T-cell (primary cell): ENCODE results near the gene DDX11. TPM values are rescaled to one million over a fixed set of nuclear protein-coding genes. Genes with fewer than 3 reads are reported as not detected.
"Not testable (repeated sequence)": the region's sequence is repeated elsewhere in the genome, so short reads cannot be mapped to it uniquely, and the experiment has no call there.

ENCODE experiments used
- ATAC-seq, 4 experiments: fragments of 200-7000 bp in 3 of 4; fragments of 150-1000 bp in 1 of 4; cut with Tn5 transposase; replicated peaks in 1 of 4; 1 replicate in 3 of 4; 2 replicates in 1 of 4; pipeline ENCODE4 v1.10.0; 2021; ENCODE audit warnings: moderate library complexity in 3 of 4, mild to moderate bottlenecking in 2 of 4, moderate number of reproducible peaks in 1 of 4
- CTCF ChIA-PET, 2 donors: fragments of 300-600 bp; sonication (Branson Sonifier 250); formaldehyde crosslinking; loops; one replicate each; lab custom pipeline; 2022; ENCODE audit warnings: antibody characterized with exemption in 2 of 2; lab: Charles Lee
- POLR2A ChIA-PET, 2 donors: fragments of 300-600 bp; sonication (Branson Sonifier 250); formaldehyde crosslinking; loops; one replicate each; lab custom pipeline; 2022; ENCODE audit warnings: antibody characterized with exemption in 2 of 2; lab: Charles Lee
- DNase-seq, 35 experiments: peaks; one replicate each; pipeline versions ENCODE4 v3.0.0 to v3.0.0-alpha.2; 2013 to 2023
- H3K27ac ChIP-seq: one replicate; pipeline ENCODE4 v1.5.1; 2013; ENCODE audit warnings: low read length
- H3K27me3 ChIP-seq, 2 experiments: replicated peaks in 1 of 2; 1 replicate in 1 of 2; 2 replicates in 1 of 2; pipeline versions ENCODE4 v1.6.1 to v1.7.0; 2013; ENCODE audit warnings: low read length in 1 of 2, mixed read lengths in 1 of 2; ENCODE audit not compliant: control insufficient read depth in 2 of 2, insufficient read depth in 2 of 2; ENCODE audit errors: extremely low read depth in 1 of 2
- H3K36me3 ChIP-seq, 2 donors: 1 replicate in 1 of 2; 2 replicates in 1 of 2; pipeline versions ENCODE4 v1.6.1 to v1.7.0; 2013; ENCODE audit warnings: low read length in 1 of 2; ENCODE audit not compliant: control insufficient read depth in 2 of 2, insufficient read depth in 1 of 2; ENCODE audit errors: extremely low read depth in 1 of 2
- H3K4me1 ChIP-seq, 2 experiments: 1 replicate in 1 of 2; 2 replicates in 1 of 2; pipeline versions ENCODE4 v1.6.1 to v1.7.0; 2013; ENCODE audit warnings: low read length in 2 of 2, mixed read lengths in 1 of 2; ENCODE audit not compliant: insufficient read depth in 2 of 2, control insufficient read depth in 1 of 2; ENCODE audit errors: extremely low read depth in 1 of 2
- H3K4me3 ChIP-seq, 2 donors: 1 replicate in 1 of 2; 2 replicates in 1 of 2; pipeline versions ENCODE4 v1.5.1 to v1.7.0; 2013; ENCODE audit warnings: mild to moderate bottlenecking in 2 of 2, low read length in 1 of 2, moderate library complexity in 1 of 2; ENCODE audit not compliant: control insufficient read depth in 1 of 2; ENCODE audit errors: extremely low read depth in 1 of 2
- H3K9me3 ChIP-seq: 2 replicates; pipeline ENCODE4 v1.7.0; 2013
- H3K27ac Mint-ChIP-seq, 2 donors: one replicate each; pipeline ENCODE4 v1.8.0; 2020 to 2021; ENCODE audit warnings: mild to moderate bottlenecking in 2 of 2, mixed read lengths in 2 of 2
- H3K27me3 Mint-ChIP-seq, 2 donors: one replicate each; pipeline ENCODE4 v1.8.0; 2021 to 2022; ENCODE audit warnings: mixed read lengths in 2 of 2
- H3K36me3 Mint-ChIP-seq: one replicate; pipeline ENCODE4 v1.8.0; 2021; ENCODE audit warnings: mixed read lengths
- H3K4me1 Mint-ChIP-seq, 3 donors: one replicate each; pipeline ENCODE4 v1.8.0; 2020 to 2022; ENCODE audit warnings: mixed read lengths in 3 of 3, mild to moderate bottlenecking in 1 of 3
- H3K4me3 Mint-ChIP-seq, 3 donors: one replicate each; pipeline ENCODE4 v1.8.0; 2020 to 2022; ENCODE audit warnings: mild to moderate bottlenecking in 3 of 3, mixed read lengths in 3 of 3, moderate library complexity in 3 of 3
- H3K9me3 Mint-ChIP-seq, 3 donors: one replicate each; pipeline ENCODE4 v1.8.0; 2020 to 2022; ENCODE audit warnings: mixed read lengths in 3 of 3
- WGBS: methylation state at CpG from one replicate; pipeline ENCODE4 v1.1.5; 2013; ENCODE audit warnings: missing lambda C conversion rate; ENCODE audit not compliant: insufficient coverage; 5-methylcytosine and 5-hydroxymethylcytosine counted together
- total RNA-seq, 35 experiments: library from RNA in 6 of 35; stranded (reverse) in 6 of 35; fragments of 120-200 nt in 1 of 35; gene quantifications; one replicate each; pipeline versions ENCODE4 v1.2.1 to v1.2.4 and lab custom pipeline; 2013 to 2026

The DDX11 gene
- total RNA-seq, 5 donors from 2014 or later (not counting 1 experiment from before 2014, with no cell fraction given) = 80.9 to 123 (median 108) TPM

- ATAC-seq, POLR2A ChIA-PET, CTCF ChIA-PET, H3K4me3 Mint-ChIP-seq, H3K4me1 Mint-ChIP-seq, H3K27me3 ChIP-seq, H3K27ac ChIP-seq, H3K27me3 Mint-ChIP-seq, H3K9me3 ChIP-seq, H3K4me3 ChIP-seq, DNase-seq, H3K27ac Mint-ChIP-seq, H3K9me3 Mint-ChIP-seq, H3K4me1 ChIP-seq: not testable (repeated sequence)
- peaks cover 5 to 27% of the 10 kb centered on the region in 2 donors for H3K36me3 ChIP-seq
- 89% methylated on average over 13 of the region's 19 CpGs for WGBS
- H3K36me3 Mint-ChIP-seq = peaks cover 52% of the 10 kb centered on the region
Measured at GRCh38 chr12:31091629-31092028, 18.0 kb downstream of the DDX11 start.

GRCh38 chr12:31092718-31093117 is 19.1 kb downstream of the DDX11 start:
- WGBS = 100% methylated on average over 3 of the region's 8 CpGs
- not testable (repeated sequence) for H3K4me1 Mint-ChIP-seq

GRCh38 chr12:31095080-31095860 is 21.6 kb downstream of the DDX11 start:
- DNase-seq, ATAC-seq, H3K27me3 Mint-ChIP-seq, H3K4me3 ChIP-seq, H3K27ac ChIP-seq, H3K9me3 ChIP-seq, H3K4me1 Mint-ChIP-seq, H3K9me3 Mint-ChIP-seq, H3K27me3 ChIP-seq, H3K4me1 ChIP-seq, H3K4me3 Mint-ChIP-seq, CTCF ChIA-PET, POLR2A ChIA-PET, H3K27ac Mint-ChIP-seq: not testable (repeated sequence)
- peaks cover 0 to 23% of the 10 kb centered on the region in 2 donors for H3K36me3 ChIP-seq
- WGBS = 92% methylated on average over 8 of the region's 21 CpGs
- peaks cover 37% of the 10 kb centered on the region for H3K36me3 Mint-ChIP-seq

More at GRCh38 chr12:31092718-31093117, 19.1 kb downstream of the DDX11 start:
- DNase-seq, H3K27me3 ChIP-seq, H3K9me3 ChIP-seq, H3K27me3 Mint-ChIP-seq, CTCF ChIA-PET, H3K4me3 Mint-ChIP-seq, POLR2A ChIA-PET, H3K27ac ChIP-seq, H3K4me3 ChIP-seq, ATAC-seq, H3K4me1 ChIP-seq, H3K9me3 Mint-ChIP-seq, H3K27ac Mint-ChIP-seq: not testable (repeated sequence)
- H3K36me3 Mint-ChIP-seq = peaks cover 47% of the 10 kb centered on the region
- H3K36me3 ChIP-seq = peaks cover 2 to 32% of the 10 kb centered on the region in 2 donors

GRCh38 chr12:31096251-31097065 is 22.8 kb downstream of the DDX11 start:
- 92% methylated on average over 8 of the region's 19 CpGs for WGBS
- POLR2A ChIA-PET, H3K4me3 Mint-ChIP-seq, H3K27ac Mint-ChIP-seq, H3K27ac ChIP-seq, H3K9me3 ChIP-seq, H3K4me3 ChIP-seq, DNase-seq, H3K27me3 Mint-ChIP-seq, H3K4me1 Mint-ChIP-seq, H3K9me3 Mint-ChIP-seq, ATAC-seq, H3K4me1 ChIP-seq, H3K27me3 ChIP-seq, CTCF ChIA-PET: not testable (repeated sequence)
- peaks cover 0 to 26% of the 10 kb centered on the region in 2 donors for H3K36me3 ChIP-seq
- H3K36me3 Mint-ChIP-seq = peaks cover 37% of the 10 kb centered on the region

- not testable (repeated sequence) for ATAC-seq
- 92% methylated on average over 2 of the region's 8 CpGs for WGBS
Measured at GRCh38 chr12:31097819-31098218, 24.2 kb downstream of the DDX11 start.

GRCh38 chr12:31098363-31098762 is 24.7 kb downstream of the DDX11 start:
- POLR2A ChIA-PET = not testable (repeated sequence)

More at GRCh38 chr12:31097819-31098218, 24.2 kb downstream of the DDX11 start:
- CTCF ChIA-PET, H3K4me1 Mint-ChIP-seq, H3K4me3 Mint-ChIP-seq, H3K27ac Mint-ChIP-seq, POLR2A ChIA-PET, H3K9me3 Mint-ChIP-seq, H3K4me3 ChIP-seq, H3K4me1 ChIP-seq, H3K27me3 ChIP-seq, H3K27ac ChIP-seq, H3K27me3 Mint-ChIP-seq, H3K9me3 ChIP-seq, DNase-seq: not testable (repeated sequence)
- H3K36me3 Mint-ChIP-seq = peaks cover 38% of the 10 kb centered on the region
- peaks cover 4 to 28% of the 10 kb centered on the region in 2 donors for H3K36me3 ChIP-seq

More at GRCh38 chr12:31098363-31098762, 24.7 kb downstream of the DDX11 start:
- H3K27me3 ChIP-seq, H3K4me1 ChIP-seq, H3K27ac Mint-ChIP-seq, H3K9me3 ChIP-seq, H3K27me3 Mint-ChIP-seq, H3K4me3 Mint-ChIP-seq, ATAC-seq, H3K4me3 ChIP-seq, H3K9me3 Mint-ChIP-seq, DNase-seq, H3K27ac ChIP-seq, CTCF ChIA-PET, H3K4me1 Mint-ChIP-seq: not testable (repeated sequence)
- 100% methylated on average over 2 of the region's 5 CpGs for WGBS
- peaks cover 4 to 28% of the 10 kb centered on the region in 2 donors for H3K36me3 ChIP-seq
- H3K36me3 Mint-ChIP-seq = peaks cover 39% of the 10 kb centered on the region
